Stimulated activated CD8-positive, alpha-beta memory T cell treated with anti-CD3 and anti-CD28 coated beads, Interleukin-12 subunit alpha, Interleukin-12 subunit beta, amount 100 ng/mL, for 4 hours (primary cell): Measurements from ENCODE around the gene SEC22A.

Source experiments
- DNase-seq: peaks from one replicate; pipeline ENCODE4 v3.0.0-alpha.2; 2020; ENCODE audit warnings: low read depth

The SEC22A gene

GRCh38 chr3:123287962-123288302, 86.2 kb downstream of the SEC22A start:
- DNase-seq = no peak

GRCh38 chr3:123289391-123290106, 87.8 kb downstream of the SEC22A start:
- no peak for DNase-seq

- no peak for DNase-seq
These were observed 88.6 kb downstream of the SEC22A start for GRCh38 chr3:123290107-123290930.

- no peak for DNase-seq
These were observed 89.2 kb downstream of the SEC22A start for GRCh38 chr3:123290962-123291361.

- DNase-seq = no peak
These were observed 89.7 kb downstream of the SEC22A start for GRCh38 chr3:123291404-123291803.

GRCh38 chr3:123292321-123293310, 90.9 kb downstream of the SEC22A start:
- DNase-seq = no peak

- DNase-seq = no peak
These were observed 92.7 kb downstream of the SEC22A start for GRCh38 chr3:123294296-123294938.

- no peak for DNase-seq
These were observed 93.6 kb downstream of the SEC22A start for GRCh38 chr3:123295171-123295900.

GRCh38 chr3:123295901-123296250, 94.1 kb downstream of the SEC22A start:
- DNase-seq = no peak

- DNase-seq = no peak
These were observed 94.5 kb downstream of the SEC22A start for GRCh38 chr3:123296261-123296660.

GRCh38 chr3:123296836-123297626, 95.3 kb downstream of the SEC22A start:
- no peak for DNase-seq

- DNase-seq = no peak
These were observed 95.8 kb downstream of the SEC22A start for GRCh38 chr3:123297627-123297899.

- DNase-seq = no peak
These were observed 97.2 kb downstream of the SEC22A start for GRCh38 chr3:123298903-123299302.

GRCh38 chr3:123299581-123299980, 97.8 kb downstream of the SEC22A start:
- no peak for DNase-seq

GRCh38 chr3:123300056-123300455, 98.3 kb downstream of the SEC22A start:
- no peak for DNase-seq

GRCh38 chr3:123300583-123300982, 98.8 kb downstream of the SEC22A start:
- no peak for DNase-seq

GRCh38 chr3:123301331-123302184, 99.8 kb downstream of the SEC22A start:
- no peak for DNase-seq

- no peak for DNase-seq
These were observed 101.2 kb downstream of the SEC22A start for GRCh38 chr3:123302961-123303360.

- no peak for DNase-seq
These were observed 102.3 kb downstream of the SEC22A start for GRCh38 chr3:123303976-123304560.
